GM13977 (cell line): Measurements from ENCODE around the gene GPRC5B.

Source experiments
- DNase-seq: peaks from one replicate; pipeline ENCODE4 v3.0.0; 2012; ENCODE audit warnings: low spot score
- CTCF ChIP-seq: IDR thresholded peaks from 2 replicates; pipeline ENCODE4 v1.5.1; 2012; ENCODE audit warnings: mild to moderate bottlenecking, control low read depth; ENCODE audit not compliant: insufficient read depth; ENCODE audit errors: extremely low read depth, missing control alignments
- in situ Hi-C: fragments of 300-500 bp; cut with MboI; formaldehyde crosslinking; loops from one replicate; pipeline ENCODE4 v1.12.0; 2022; ENCODE audit warnings: low sequenced_read_pairs, low pct_unique_long_range_greater_than_20kb, mixed read lengths, inconsistent platforms; ENCODE audit not compliant: unreplicated experiment

The GPRC5B gene

DNA sequence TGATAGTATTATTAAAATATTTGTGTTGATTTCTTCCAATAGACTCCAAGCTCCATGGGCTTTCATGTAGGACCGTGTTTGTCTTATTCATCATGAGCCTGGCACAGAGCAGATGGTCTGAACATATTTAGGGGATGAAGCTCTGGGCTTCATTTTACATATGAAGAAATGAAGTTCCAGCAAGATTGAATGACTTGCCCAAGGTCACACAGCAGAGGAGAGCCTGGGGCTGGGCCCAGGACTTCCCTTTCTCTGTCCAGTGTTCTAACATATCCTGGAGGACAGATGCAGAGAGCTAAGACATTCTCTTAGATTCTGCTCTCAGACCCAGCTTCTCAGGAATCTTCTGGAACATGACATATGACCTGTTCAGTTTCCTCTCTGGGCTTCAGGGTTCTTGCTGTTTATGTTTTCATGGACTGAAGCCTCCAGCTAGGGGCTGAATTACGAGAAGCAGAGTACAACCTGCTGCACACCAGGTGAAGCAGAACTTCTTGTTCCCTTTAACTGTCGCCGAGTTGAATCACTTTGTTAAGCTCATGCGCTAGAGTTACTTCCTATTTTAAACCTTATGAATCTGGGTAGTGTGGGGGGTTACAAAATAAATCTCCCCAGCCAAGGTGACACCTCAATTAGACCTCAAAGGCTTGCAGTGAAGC, 53.6 kb downstream of the GPRC5B start:
- no peak for DNase-seq
- no peak for TF ChIP-seq CTCF
- in situ Hi-C loops: no loop called here

DNA sequence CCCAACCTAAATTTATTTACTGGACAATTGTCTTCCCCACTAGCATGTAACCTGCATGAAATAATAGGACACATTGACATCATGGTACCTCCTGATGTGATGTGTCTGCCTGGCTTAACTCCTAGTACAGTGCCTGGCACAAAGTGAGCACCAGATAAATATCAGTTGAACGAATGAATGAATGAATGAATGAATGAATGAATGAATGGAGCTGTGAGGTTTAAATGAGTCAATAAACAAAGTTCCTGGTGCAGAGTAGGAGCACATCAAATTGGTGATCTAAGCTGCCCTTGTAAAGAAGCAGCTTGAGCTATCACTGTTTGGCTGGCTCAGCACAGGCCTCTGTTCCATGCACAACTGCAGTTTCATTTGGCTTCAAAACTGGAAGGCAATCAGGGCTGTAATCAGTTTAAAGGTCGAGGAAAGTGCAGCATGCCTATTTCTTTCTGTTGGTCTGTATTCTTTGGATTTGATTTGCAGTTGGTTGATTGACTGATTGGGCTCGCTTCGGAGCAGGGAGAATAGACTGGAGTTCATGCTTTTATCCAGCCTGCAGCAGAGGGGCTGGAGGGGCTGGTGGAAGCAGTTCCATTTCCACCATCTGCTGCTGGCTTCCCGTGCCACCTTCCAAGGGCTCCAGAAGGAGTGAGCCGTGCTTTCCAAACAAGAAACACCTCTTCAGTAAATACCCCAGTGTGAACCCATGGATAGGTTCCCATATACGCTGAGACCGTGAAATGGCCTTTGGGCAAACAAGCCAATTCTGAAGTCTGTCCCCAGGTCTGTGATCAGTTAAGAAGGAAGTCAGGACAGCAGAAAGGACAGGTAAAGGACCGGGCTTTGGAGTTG, 54.6 kb downstream of the GPRC5B start:
- TF ChIP-seq CTCF: no peak
- no peak for DNase-seq
- in situ Hi-C loops: no loop called here

DNA sequence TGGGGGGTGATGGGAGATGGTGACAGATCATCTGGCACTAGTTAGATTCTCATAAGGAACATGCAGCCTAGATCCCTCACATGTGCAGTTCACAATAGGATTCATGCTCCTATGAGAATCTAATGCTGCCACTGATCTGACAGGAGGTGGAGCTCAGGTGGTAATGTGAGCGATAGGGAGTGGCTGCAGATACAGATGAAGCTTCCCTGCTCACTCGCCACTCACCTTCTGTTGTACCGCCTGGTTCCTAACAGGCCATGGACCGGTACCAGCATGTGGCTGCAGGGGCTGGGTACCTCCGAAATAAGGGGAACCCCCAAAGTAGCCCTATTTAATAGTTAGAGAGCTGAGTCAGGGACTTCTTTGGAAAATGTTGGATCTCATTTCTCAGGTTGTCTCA, 60.4 kb downstream of the GPRC5B start:
- TF ChIP-seq CTCF: no peak
- in situ Hi-C loops: no loop called here
- no peak for DNase-seq

DNA sequence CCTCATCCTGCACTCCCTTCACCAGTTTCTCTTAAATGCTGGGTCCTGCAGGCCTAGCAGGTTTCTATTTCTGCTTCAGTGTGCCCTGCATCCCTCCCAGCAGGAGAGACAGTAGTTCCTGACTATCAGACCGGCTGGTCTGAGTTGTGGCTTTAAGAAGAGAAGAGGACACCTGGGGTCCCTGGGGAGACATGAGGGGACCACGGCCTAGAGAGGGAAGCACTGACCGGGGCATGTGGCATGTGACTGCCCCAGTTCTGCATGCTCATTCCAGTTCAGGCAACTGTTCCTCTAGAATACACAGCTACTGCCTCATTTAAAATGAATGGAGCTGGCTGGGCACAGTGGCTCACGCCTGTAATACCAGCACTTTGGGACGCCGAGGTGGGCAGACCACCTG, 61.3 kb downstream of the GPRC5B start:
- no peak for TF ChIP-seq CTCF
- in situ Hi-C loops: no loop called here
- DNase-seq: no peak

- DNase-seq: no peak
- in situ Hi-C loops: no loop called here
- no peak for TF ChIP-seq CTCF
Observed at GRCh38 chr16:19822533-19822932, 62.1 kb downstream of the GPRC5B start.

DNA sequence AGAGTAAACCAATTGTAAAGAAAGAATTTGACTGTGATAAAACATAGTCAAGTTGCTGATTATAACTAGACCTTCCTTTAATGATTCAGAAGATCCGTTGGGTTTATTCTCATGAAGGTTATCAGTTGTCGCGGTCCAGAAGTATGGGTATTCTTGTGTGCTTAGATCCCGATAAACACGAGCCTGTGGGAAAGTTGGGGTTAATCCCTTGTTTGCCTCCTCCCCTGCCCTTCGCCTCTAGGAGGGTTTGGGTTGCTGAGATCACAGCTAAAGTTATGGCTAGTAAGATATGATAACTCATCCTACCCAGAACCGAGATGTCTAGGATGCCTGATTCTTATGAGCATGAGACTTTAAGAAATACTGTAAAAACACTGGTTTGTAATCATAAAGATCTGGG, 66.8 kb downstream of the GPRC5B start:
- TF ChIP-seq CTCF: no peak
- no peak for DNase-seq
- in situ Hi-C loops: no loop called here
